Anterior cingulate cortex (tissue), 58 donors: ENCODE measurements around the gene HOXB2.

Experiments used
- DNase-seq, 58 donors: peaks; one replicate each; lab custom pipeline; 2025; lab: John Stamatoyannopoulos, UW

The HOXB2 gene

DNA sequence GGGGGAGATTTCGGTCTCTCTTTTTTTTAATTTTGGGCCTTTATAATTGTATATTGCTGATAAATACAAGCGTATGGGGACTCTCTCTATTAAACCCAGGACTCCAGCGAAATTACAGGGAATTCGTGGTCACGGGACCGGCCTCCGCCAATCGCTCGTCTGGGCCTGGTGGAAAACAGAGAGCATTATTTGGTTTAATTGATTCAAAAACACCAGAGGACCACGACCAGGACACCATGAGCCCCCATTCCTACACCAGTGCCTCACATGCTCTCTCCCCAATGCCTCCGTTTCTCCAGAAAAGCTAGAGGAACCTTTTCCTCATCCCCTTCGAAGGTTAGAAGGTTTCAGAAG is at the start of gene HOXB2:
Gene HOXB2 (minus strand): TSS at position 88 of the 354 bp plus-strand sequence. CDS start 198 bp downstream, outside the sequence.
- no peak for DNase-seq

DNA sequence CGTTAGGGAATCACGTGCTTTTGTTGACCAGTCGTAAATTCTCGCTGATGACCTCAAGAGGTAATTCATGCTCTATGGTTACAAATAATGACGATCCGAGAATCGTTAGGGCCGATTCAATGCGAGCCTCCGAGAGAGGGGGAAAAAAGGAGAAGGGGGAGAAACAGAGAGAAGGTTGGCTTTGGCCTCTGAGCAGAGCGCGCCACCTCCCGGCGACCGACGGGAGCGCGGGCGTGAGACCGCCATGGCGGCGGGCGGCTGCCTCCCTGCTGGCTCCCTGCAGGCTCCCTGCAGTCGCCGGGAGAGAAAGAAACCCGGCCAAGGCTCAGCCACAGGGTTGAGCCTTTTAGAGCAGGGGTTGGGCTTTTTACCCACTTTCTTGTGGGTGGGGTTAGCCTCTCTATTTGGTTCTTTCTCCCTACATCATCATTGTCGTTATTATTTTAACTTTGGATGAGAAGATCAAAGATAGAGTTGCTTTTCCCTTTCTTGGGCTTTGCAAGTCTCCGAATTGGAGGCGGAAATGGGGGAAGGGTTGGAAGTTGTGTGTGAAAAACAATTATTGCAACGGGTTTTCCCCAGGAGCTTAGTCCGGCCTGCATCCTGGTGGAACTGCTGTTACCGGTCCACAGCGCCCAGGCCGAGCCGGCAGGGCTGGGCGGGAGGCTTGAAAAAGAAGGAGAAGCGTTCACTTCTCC is 49.1 kb upstream of the HOXB2 start:
- DNase-seq, result peak in 2 of 58 donors; percentile 5 to 9

DNA sequence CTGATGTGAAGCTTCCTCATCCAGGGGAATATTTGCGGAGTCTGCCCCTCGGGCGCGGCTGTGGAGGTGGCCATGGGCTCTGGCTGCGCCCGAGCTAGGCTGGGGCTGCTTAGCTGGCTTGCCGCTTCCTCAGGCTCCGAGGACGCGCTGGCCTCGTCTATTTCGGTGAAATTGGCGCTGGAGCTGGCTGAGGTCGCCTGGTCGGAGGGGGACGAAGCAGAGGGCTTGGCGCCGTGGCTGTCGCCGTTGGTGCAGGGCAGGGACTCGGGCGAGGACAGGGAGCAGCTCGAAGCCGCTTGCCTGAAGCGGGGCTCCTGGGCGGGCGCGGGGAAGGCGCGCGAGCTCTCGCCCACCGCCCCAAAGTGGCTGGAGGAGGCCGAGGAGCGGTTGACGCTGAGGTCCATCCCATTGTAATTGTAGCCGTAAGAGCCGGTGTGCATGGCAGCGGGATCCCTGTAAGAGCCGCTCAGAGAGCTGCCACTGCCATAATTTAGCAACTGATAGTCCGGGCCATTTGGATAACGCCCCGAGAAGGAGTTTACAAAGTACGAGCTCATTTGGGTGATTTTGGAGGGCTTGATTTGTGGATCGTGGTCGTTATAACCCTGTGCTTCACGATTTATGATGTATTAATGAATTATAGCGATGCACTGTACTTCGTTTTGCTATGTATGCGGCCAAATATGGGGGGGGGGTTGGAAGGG is 48.4 kb upstream of the HOXB2 start, which contains the start of gene HOXB5:
Gene HOXB5 (minus strand): TSS at position 654 of the 704 bp plus-strand sequence. CDS start 97 bp downstream, at position 557.
- DNase-seq, result peak in 1 of 58 donors; percentile 26

DNA sequence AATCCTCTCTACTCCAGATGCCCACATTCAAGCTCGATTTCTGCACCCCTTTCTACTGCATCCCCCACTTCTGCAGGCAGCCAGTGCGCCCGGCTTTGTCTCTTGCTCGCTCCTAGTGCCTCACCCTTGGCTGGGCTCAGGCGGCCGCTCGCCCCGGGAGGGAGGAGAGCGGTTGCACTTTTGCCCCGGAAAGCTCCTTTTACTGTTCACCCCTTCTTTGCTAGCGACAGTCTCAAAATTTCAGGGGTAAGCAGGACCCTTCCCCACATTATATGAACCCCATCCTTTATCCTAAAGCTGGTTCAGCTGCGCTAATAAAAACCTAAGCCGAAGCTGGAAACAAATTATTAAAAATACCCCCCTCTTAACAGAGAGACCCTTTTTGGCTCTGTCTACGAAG is 47.7 kb upstream of the HOXB2 start:
- DNase-seq, result no peak

DNA sequence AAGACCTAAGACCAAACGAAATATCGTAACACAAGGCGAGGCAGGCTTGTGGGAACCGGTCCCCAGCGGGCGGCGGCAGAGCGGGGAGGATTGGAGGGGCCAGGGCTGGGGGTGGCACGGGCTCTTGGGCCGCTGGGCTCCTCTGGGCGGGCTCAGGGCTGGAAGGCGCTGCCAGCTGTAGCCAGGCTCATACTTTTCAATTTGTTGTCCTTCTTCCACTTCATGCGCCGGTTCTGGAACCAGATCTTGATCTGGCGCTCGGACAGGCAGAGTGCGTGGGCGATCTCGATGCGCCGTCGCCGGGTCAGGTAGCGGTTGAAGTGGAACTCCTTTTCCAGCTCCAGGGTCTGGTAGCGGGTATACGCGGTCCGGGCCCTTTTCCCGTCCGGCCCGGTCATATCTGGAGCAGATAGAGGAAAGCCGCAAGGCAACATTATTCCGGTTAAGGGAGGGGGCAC is 47.2 kb upstream of the HOXB2 start:
- DNase-seq, result no peak

DNA sequence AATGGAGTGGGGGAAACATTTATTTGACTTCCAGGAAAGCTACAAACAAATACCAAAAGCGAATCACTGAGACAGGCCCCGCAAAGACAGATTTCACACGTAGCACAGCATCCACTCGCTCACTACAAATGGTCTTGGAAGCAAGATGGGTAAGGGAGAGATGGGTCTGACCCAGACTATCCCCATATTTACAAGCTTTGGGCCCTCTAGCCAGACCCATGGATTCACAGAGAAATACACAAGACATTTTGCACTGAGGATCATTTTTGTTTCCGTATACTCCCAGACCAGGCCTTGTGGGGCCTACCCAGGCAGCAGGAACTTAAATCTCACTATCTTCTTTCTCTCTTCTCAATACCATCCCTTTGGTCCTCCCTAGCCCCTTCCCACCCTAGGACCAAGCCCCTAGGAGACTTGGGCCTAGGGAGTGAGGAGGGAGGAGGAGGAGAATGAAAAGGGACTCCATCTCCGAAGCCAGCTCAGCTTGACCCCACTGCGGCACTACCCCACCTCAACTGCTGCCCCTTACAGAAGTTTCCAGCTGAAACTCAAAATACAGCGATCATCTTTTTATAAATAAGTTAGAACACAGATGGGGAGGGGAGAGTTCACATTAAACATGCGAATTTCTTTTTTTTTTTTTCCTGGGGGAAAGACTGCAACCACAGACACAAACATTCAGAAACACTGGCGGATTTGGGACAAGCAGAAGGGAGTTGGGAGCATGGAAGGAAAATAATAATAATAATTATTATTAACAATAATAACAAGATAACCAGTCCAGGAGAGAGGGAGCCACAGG is 46.5 kb upstream of the HOXB2 start:
- DNase-seq, result no peak

DNA sequence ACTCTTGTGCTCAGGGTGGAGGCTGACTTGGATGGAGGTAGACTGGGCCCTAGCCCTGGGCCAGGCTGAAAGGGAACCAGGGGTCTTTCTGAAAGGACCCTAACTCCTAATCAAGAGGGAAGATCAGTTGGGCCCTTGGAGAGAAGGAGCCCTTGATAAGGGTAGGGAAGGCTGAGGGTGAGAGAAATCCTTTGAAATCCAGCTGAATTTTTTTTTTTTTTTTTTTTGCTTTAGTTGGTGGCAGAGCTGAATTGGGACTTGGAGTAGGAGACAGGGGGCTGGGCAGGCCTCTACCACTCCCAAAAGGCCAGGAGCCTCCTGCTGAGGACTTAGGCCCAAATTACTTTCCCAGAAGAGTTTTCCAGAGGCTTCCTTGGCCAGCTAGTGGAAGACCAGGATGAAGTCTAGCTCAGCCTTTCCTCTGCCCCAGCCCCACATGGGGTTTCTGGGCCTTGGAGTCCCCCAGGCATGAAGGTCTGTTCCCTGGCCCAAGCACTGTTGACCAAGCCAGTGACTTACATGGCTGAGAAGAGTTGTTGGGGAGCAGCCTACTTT is 45.8 kb upstream of the HOXB2 start:
- DNase-seq, result no peak

DNA sequence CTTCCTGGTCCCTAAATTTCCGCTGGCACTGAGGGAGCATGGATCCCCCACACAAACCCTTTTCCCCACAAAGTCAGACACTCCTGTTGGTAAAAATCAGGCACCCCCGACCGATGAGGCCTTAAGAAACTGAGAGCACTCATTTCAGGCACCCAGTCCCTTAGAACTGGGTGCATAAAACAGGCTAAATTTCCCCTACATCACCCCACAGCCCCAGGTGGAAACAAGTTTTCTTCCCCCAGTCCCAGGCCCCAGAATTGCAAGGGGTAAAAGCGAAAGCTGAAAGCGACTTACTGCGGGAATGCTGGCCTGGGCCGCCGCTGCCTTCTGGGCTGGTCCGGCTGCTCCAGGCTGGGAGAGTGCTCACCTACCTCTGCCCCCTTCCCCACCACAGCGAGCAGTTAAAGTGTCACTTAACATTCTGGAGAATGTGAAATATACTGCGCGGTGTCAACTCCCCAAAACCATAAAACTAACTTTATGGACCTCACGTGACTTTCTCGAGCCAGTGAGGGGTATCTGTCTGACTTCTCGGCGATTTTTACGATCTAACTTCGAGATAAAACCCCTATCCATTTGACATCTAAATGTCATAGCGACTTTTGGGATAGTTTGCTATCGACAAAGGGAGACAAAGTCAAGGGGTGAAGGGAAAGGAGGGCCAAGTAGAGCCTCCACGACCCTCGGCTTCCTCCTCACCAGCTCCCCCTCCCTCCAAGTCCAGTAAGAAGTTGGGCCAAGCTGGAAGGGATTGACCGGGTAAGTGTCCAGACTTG is 45.1 kb upstream of the HOXB2 start, which contains the start of gene HOXB3:
Gene HOXB3 (minus strand): TSS at position 411 of the 776 bp plus-strand sequence. CDS start 37,767 bp downstream, outside the sequence.
- no peak for DNase-seq

DNA sequence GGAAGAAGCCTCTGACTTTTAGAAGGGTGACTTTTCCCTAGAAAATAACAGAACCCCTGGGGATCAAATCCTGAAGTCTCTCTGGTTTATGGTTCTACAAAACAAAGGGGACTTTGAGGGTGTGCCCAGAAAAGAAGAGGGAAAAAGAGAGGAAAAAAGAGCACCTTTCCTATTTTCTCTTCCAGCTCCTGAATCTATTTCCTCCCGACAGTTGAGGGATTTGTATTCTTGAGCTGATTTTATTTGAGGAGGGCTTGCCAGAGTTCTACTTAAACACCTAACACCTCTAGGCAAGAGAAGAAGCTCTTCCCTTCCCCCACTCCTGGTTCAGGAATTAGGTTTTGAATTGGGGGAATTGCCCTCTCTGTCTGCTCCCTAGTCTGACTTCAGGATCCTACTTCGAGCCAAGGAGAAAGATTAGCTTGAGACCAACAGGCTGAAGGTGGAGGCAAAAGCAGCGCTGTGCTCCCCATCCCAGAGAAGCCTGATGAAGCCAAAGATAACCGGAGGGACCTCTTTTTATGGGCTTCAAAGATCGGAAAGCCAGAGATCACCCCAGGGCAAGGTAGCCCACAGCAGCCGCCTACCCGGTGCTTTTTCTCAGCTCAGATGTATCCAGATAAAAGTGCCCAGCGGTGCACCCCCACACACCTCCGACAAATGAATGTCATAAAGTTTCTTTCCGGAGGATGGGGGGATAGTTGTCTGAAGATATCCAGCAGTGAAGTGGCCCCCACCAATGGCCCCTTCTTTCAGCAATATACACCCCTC is 44.3 kb upstream of the HOXB2 start:
- DNase-seq, result no peak

DNA sequence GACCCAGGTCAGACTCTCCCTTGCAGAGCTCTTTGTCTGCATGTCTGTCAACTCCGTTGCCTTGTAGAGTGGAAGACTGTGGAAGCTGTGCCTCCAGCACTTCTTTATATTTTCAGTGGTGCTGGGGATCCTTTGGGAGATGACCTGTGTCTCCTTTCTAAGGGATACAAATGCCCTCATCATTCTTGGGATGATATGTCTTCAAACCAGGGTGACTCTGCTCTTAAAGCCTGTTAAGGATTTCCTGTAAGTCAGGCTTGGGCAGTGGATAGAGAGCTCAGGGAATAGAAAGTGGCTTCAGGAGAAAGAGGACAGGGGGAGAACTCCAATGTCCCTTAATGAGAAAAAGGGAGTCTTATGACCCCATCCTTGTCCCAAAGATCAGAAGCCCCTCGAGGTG is 43.6 kb upstream of the HOXB2 start:
- no peak for DNase-seq

DNA sequence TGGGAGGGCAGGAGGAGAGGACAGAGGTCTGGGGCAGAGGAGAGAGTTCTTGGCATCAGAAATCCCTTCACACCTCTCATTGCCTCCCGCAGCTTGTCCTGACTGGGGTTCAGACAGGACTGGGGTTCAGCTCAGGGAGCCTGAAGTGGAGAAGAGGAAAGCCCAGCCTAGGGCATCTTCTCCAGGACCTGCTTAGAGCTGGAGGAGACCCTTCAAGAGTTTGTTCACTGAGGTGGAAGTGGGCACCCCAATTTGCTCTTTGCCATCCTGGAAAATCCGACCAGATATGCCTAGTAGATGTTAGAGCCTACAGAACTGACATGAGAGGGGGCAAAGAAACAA is 43.1 kb upstream of the HOXB2 start:
- no peak for DNase-seq

DNA sequence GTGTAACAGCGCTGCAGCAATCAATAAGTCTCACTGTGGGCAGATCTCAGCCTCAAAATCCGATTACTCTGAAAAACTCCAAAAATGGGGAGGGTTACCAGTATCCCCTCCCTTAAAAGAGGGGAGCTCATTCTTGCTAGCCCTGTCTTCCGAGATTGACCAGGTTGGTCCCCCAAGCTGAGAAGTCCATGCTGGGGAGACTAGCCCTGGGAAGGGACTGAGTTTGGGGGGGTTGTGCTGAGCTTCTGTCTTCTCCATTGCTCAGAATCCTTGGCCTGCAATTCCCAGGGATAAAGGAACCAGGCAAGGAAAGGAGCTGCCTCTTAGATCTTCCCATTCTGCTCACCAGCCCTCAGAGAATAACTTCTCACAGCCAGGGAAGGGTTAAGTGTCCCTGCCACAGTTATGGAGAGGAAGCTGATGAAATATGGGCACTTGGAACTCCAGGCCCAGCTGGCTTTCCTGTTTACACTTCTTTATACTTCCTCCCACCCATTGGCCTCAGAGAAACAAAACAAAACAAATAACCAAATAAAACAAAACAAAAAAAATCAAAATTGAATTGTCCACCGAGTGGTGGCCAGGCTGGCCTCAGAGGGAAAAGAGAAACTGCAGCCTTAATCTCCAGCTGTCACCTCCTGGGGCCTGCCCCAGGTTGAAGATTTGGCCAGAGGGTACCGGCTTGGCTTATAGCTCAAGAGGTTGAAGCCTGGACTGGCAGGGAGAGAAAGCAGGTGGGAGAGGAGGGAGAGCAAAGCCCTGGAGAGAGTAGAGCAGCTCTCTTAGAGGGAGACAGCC is 42.6 kb upstream of the HOXB2 start:
- DNase-seq, result no peak

DNA sequence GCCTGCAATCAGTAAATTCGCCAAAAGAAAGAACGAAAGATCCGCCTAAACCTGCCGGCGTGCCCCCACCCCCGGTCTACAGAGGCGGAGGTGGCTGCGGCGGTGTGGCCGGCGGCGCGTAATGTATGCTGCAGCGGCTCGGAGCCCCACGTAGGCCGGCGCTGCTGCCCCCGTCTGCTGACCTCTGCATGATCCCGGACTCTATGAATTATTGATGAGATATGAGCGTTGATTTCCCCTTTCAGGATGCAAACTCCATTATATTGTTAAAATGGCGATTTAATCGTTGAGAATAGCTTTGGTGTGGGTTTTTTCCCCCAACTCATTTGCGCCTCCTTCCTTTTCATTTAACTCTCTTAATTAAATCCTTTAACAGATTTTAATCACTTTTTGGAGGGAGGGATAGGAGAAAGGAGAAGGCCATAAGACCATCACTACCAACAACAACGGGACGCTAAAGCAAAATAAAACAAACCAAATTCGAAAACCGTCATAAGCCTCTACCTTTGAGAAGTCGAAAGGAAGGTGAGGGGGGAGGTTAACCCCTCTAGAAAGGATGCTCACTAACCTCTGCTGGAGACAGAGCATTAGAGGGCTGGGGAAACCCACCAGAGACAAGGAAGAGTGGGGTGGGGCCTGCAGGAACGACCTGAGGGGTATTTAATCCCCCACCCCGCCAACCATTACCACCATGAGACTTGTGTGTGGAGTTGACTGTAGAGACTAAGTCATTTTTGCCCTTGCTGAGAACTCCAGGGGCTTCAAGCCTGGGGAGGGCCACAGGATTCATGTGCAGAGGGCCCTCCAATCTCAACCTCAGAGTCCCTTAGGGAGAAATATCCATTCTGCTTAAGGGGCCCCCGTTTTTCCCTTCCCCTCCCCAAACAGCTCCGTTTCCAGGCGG is 41.7 kb upstream of the HOXB2 start:
- DNase-seq, result no peak

DNA sequence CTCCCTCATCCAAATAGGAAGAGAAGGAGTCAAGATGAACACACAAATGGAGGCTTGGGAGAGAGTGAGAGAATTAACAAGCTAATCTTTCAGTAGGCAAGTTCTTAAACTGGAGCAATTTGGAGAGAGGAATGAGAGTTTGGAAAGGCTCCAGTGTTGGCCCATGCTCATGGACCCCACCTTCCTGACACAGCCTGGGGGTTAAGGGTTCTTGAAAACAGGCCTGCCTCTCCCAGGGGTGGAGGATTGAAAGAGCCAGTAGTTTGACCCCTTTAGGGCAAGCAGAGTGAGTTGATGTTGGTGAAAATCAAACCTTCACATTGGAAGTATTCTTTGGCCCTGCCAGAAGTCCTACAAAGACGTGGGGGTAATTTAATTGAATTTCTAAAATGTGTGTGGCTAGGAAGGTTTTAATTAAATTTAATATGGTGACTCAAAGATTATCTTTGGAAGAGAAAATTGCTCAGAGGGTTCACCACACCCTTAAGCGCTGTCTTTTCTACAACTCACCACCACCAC is 39.4 kb upstream of the HOXB2 start:
- DNase-seq, result no peak

DNA sequence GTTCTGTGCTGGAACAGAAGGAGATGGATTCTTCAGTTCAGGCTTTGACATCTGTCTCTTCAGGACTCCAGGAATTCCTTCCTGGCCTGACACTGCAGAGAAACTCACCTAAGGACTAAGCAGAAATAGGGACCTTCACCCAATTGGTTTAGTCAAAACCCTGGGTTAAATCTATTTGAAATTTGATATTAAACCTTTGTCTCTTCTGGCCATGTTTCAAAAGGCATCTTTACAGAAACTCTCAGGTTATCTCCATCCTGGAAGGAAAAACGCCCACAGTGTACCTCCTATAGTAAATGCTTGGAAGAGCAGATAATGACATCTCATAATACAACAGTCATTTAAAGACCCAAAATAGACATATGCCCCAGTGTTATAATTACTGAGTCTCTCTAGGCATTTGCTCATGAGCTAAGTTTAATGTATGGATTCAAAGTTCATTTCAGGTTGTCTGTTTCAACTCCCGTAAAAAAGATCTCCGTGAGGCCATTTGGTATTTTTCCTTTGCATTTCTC is 38.9 kb upstream of the HOXB2 start:
- DNase-seq, result no peak

DNA sequence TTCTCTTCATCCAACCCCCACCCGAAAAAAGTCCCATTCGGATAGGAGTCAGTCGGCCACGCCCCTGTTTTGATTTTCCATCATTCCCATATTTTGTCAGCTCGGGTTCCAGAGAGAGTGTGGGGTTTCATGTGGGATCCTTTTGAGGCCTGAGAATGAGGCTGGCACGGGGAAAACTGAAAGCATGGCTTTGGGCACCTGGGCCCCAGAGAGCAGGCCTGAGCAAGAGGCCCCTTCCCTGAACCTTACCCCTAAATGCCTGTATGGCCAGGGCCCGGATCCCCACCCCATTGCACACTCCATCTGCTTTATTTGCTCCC is 37.8 kb upstream of the HOXB2 start:
- DNase-seq, result no peak
